ENCODE data around the gene FREM2. TPM values are rescaled to one million over a fixed set of nuclear protein-coding genes. Genes with fewer than 3 reads are reported as not detected.

The FREM2 gene
- total RNA-seq, 1 donor from 2014 or later, result 0.22 TPM

DNA sequence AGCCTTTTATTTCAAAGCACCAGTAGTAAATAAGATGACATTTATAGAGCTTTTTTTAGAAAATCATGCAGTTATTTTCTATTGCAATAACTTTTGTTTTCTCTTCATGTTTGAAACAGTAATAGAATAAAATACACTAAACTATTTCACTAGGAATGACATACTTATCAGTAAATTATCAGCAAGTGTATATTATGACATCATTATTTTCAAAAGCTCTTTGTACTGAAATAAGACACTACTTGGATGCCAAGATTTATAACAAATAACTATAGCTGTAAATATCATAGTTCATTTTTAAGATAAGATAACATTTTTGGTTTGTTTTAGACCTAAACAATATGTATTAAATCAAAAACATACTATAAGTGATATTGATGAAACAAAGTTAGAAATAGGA lies 246.9 kb downstream of the FREM2 start:
- no peak for DNase-seq (ENCODE audit: low spot score)
- intact Hi-C loops (cut with DNase I), result no loop called here

All from cardiac septum (tissue), 1 donor.